ENCODE data around the gene MYL12A. TPM values are rescaled to one million over a fixed set of nuclear protein-coding genes. Genes with fewer than 3 reads are reported as not detected.

MYL12A gene
- total RNA-seq, 1 experiment from 2014 or later, result 284 TPM

GRCh38 chr18:3251249-3251962 is 3.8 kb downstream of the MYL12A start:
- Histone ChIP-seq H4K8ac (replicated peaks; ENCODE audit: insufficient read length, low read depth, low read length) (no peak overlapping the region), H3T11ph (ENCODE audit: low read length) (no peak overlapping the region), H2BK120ac (ENCODE audit: low read depth, low read length, poor library complexity, severe bottlenecking) (no peak overlapping the region), H3K27ac (ENCODE audit: insufficient read length, low read depth, low read length) (no peak overlapping the region), H3K4me2 (ENCODE audit: insufficient read depth, insufficient read length, low read length) (no peak overlapping the region), H2AFZ (ENCODE audit: low read length) (no peak overlapping the region), H3K27me3 (ENCODE audit: insufficient read depth, low read length) (no peaks in the 10 kb centered on the region), H4K20me1 (ENCODE audit: control insufficient read depth, insufficient read depth, insufficient read length) (no peaks in the 10 kb centered on the region), H3K79me1 (ENCODE audit: insufficient read depth, low read depth, low read length, poor library complexity, severe bottlenecking) (no peaks in the 10 kb centered on the region), H3K79me2 (ENCODE audit: insufficient read depth, low read length) (peaks cover 20% of the 10 kb centered on the region; the same call in 1 of the 2 replicates), H4K5ac (ENCODE audit: insufficient read length, low read depth, low read length) (no peak overlapping the region), H3K4me1 (ENCODE audit: insufficient read depth, low read length) (no peaks in the 10 kb centered on the region), H3K9ac (ENCODE audit: extremely low read depth, insufficient read length, low read length) (no peak overlapping the region), H3K4ac (ENCODE audit: low read depth, low read length) (no peak overlapping the region), H2BK15ac (ENCODE audit: low read depth, low read length) (no peak overlapping the region), H3K23ac (ENCODE audit: insufficient read length, low read depth, low read length) (no peak overlapping the region), H3K23me2 (ENCODE audit: insufficient read length, low read depth, low read length, poor library complexity, severe bottlenecking) (peaks cover 10% of the 10 kb centered on the region), H2BK5ac (ENCODE audit: insufficient read length, low read length) (no peak overlapping the region), H3K56ac (ENCODE audit: insufficient read length, low read depth, low read length) (no peak overlapping the region), H3K18ac (ENCODE audit: insufficient read length, low read depth, low read length) (no peak overlapping the region), H3K14ac (ENCODE audit: insufficient read depth, low read length) (no peak overlapping the region), H2AK5ac (ENCODE audit: insufficient read length, low read length) (no peak overlapping the region), H4K91ac (ENCODE audit: insufficient read length, low read depth, low read length) (no peak overlapping the region), H2BK20ac (ENCODE audit: low read depth, low read length, poor library complexity, severe bottlenecking) (no peak overlapping the region), H3K9me3 (ENCODE audit: control insufficient read depth, low read depth, low read length) (no peaks in the 10 kb centered on the region), H2BK12ac (ENCODE audit: insufficient read length, low read depth, low read length) (no peak overlapping the region)
- Mint-ChIP-seq H3K27me3 (ENCODE audit: low read depth) (no peaks in the 10 kb centered on the region), H3K36me3 (ENCODE audit: insufficient read depth in 1 of 3, low read depth in 3 of 3) (peaks cover 32 to 50% (median 48%) of the 10 kb centered on the region in 3 experiments), H3K4me3 (no peak overlapping the region), H3K27ac (no peak overlapping the region), H3K4me1 (peaks cover 16 to 24% of the 10 kb centered on the region in 2 experiments), H3K9me3 (no peaks in the 10 kb centered on the region)
- no CpG with 5 or more reads among the region's 8 CpGs for WGBS (ENCODE audit: extremely low coverage, insufficient read length, low lambda C conversion rate)
- no peak for TF ChIP-seq CTCF (conservative IDR thresholded peaks at IDR 0.05)
- DNase-seq, result no peak
